Stromal cell of bone marrow (primary cell): ENCODE measurements around the gene CMTR2.

Experiments used
- DNase-seq: peaks from one replicate; pipeline ENCODE4 v3.0.0-alpha.2; 2012; ENCODE audit warnings: low read depth

Gene CMTR2

DNA sequence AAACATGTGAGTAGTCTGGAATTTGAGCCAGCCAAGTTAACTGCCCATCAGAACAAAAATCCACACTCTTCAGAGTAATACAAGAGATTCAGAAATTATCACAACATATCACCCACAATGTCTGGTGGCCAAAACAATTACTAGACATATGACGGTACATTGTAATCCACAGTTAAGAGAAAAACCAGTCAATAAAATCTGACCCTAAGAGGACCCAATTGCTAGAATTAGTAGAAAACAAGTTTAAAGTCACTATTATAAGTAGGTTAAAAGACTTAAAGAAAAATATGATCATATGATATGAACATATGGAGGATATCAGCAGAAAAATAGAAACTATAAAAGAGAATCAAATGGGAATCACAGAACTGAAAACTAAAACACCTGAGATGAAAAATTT is 15.8 kb downstream of the CMTR2 start:
- no peak for DNase-seq

DNA sequence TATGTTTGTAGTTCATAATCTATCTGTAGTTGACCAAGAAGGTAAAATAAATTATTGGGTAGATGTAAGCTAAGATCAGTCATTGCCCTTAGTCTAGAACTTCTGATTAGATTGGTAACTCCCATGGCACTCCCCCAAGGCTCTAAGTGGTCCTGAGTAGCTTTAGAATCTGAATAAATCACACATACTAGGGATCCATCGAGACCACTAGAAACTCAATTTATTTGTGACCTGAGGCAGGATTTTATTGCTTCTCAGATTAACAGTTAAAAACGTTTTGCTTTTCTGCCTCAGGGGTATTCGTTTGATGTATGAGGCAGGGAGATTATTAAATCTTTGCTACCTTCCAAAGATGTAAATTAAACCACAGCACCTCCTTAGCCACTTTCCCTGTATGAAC is 24.9 kb downstream of the CMTR2 start:
- no peak for DNase-seq

DNA sequence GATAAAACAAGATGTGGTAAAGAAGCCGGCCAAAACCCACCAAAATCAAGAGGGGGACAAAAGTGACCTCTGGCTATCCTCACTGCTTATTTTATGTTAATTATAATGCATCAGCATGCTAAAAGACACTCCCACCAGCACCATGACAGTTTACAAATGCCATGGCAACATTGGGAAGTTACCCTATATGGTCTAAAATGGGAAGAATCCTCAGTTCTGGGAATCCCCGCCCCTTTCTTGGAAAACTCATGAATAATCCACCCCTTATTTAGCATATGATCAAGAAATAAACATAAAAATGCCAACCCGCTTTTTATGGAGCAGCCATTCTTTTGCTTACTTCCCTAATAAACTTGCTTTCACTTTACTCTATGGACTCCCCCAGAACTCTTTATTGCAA is 25.6 kb downstream of the CMTR2 start:
- DNase-seq, result no peak

DNA sequence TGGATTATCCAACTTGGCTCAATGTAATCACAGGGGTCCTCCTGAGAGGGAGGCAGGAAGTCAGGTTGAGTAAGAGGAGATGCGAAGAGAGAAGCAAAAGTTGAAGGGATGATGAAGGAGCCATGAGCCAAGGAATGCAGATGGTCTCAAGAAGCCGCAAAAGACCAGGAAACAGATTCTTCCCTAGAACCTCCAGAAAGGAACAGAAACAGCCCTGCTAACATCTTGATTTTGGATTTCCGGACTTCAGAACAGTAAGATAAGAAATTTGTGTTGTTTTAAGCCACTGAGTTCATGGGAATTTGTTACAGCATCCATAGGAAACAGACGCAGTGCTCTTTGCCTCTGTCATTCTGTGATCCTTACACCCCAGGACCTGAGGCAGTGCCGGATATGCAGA is 26.8 kb downstream of the CMTR2 start:
- DNase-seq, result no peak

DNA sequence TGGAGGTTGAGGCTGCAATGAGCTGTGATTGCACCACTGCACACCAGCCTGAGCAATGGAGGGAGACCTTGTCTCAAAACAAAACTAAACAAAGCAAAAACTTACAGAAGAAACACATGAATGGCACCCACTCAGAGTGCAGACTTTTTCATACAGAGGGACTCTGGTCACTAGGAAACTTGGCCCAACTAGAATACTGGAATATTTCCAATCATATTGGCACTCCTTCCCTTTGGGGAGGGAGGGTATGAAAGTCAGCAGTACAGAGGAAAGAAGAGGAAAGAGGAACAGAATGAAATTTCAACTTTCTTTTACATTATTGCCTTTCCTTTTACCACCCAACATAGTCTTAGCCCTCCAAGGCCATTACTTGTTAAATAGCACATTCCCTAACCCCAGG is 28.2 kb downstream of the CMTR2 start:
- DNase-seq, result no peak

DNA sequence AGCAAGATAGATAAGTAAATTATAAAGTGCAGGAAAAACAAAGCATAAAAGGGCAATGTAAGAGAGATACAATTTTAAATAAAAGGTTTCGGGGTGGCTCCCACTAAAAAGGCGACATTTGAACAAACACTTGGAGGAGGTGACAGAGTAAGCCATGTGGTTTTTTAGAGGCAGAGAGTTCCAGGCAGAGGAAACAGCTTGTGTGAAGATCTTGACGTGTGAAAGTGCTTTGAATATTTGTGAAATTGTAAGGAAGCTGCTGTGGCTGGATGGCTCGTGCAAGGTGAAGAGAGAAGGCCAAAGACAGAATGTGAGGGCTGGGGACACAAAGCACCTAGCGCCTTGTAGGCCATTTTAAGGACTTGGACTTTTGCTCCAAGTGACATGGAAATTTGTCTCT is 30.1 kb downstream of the CMTR2 start:
- no peak for DNase-seq

DNA sequence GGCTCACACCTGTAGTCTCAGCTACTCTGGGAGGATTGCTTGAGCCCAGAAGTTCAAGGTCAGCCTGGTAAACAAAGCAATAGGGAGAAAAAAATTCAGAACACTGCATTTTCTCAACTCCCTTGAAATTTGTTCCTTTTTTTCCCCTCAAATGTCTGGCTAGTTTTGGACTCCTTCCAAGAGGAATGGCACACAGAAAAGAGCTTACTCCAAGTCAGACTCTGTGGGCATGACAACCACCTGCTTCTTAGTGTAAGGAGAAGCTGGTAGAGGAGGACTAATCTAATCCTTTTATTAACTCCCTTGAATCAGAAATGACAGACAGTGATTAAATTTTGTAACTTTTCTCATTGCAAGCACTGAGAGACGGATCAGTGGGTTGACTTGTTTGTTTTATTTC is 30.8 kb downstream of the CMTR2 start:
- DNase-seq, result no peak

DNA sequence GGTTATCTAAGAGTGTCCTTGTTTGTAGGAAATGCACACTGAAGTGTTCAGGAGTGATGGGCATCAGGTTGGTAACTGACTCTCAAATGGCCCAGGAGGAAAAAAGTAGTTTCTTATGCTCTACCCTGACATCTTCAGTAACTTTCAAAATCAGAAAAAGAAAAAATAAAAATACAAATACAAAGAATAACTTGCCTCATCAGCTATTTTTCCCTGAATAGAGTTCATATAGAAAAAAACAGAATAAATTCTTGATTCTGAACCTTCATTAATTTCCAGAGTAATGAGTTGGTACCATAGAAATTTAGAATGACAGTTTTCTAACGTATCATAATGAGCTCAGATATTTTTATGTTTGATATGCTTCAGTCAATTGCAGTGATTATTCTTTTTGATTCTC is 31.4 kb downstream of the CMTR2 start:
- DNase-seq, result no peak

DNA sequence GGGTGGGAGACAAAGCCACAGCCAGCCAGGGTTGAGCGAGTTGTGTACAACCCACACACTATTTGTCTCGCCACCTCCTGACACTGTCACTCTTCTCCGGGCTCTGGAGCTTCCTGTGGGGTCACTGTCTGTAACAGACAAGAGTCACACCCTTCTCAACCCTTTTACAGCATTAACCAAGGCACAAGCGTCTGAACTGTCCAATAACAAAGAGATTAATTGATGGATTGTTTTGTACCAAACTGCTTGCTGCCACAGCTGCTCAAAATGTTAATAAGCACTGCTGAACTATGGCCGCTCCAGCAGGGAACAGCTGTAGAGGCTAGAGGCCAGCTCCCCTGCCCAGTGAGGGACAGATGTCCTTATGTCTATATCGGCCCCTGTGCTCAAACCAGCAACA is 33.5 kb downstream of the CMTR2 start:
- DNase-seq, result no peak

DNA sequence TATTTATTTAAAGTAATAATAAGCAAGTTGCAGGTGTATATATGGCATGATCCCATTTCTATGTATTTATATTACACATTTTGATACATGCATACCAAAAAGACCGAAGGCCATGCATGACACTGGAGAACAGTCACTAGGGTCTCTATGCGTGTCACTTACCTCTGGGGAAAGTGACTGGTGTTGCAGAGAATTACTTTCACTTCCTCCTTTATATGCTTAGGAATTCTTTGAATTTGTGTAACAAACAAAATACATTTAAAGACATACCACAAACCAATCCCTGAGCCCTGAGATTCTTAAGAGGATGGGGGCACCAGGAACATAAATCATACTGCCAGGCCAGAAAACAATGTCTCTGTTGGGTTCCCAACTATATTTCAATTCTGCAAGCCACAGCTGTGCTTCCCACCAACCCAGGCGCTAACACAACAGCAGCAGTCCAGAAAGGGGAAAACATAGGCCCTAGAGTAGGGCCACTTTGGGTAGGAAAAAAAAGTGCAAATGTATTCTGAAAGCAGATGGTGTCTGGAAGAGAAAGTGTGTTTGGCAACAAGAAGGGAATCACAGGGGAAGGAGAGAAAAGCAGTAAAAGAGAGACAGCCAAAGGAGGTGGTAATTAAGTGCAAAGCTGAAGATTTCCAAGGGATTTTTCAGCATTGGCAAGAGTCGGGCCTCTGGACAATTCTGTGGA is 34.2 kb downstream of the CMTR2 start:
- DNase-seq, result no peak

DNA sequence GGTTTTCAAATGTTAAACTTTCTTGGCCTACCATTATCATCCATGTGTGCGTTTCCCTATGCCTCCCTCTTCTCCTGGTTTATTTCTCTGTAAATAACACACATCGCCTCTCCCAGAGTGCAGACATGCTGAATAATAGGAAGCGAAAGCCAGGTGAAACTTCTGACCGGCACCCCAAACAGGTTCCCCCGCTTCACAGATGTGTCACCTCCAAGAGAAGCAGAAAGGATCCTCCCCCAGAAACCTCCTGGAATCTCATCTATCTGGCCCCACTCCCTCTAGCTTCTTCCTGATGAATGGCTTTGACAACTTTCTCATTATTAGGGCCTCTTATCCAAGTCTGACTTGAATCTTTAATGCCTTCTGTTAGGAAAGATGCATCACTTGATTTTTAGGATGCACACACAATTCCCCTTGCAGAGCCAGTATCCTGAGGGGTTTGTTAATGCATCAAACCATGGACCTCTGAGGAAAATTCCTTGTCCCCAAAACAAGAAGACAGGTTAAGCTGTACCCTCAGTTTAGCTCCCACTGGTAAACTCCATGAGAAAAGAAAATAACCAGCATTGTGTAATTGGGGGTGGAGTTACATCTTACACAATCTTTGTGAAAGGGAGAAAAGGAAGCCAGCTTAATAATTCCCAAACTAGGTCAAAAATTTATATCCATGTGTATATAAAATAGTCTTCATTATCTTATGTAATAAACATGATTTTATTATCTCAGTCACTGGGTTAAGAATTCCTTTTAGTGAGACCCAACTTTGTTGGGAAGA is 38.6 kb downstream of the CMTR2 start:
- no peak for DNase-seq

DNA sequence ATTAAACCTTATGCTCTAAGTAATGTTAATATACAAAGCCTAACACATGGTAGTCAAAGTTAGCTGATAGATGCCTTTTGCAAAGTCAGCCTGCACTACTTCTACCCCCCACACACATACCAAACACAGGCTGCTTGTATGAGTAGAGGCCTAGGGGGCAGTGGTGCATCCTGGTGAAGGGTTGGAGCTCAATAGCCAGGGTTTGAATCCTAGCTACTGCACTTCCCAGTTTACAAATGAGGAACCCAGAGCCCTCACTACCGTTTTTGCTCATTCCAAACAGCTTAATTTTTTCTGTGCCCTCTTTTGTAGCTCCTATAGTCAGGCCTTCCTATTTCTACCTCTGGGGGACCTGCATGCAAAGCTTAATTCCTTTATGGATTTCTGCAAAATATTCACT is 39.8 kb downstream of the CMTR2 start:
- no peak for DNase-seq

DNA sequence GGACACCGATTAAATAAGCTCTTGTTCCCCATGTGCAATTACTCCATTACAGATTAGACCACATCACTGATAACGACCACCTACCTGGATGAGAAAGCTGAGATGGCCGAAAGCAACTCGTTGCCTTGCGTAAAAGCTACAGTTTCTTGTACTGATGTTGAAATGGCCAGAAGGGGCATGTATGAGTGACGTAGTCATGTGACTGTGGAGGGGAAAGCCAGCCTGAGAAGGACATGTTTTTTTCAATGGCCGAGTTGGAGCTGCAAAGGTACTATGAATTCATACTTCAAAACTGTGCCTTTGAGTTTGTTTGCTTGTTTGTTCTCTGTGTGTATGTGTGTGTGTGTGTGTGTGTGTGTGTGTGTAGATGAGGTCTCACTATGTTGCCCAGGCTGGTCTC is 41.7 kb downstream of the CMTR2 start:
- DNase-seq, result no peak

DNA sequence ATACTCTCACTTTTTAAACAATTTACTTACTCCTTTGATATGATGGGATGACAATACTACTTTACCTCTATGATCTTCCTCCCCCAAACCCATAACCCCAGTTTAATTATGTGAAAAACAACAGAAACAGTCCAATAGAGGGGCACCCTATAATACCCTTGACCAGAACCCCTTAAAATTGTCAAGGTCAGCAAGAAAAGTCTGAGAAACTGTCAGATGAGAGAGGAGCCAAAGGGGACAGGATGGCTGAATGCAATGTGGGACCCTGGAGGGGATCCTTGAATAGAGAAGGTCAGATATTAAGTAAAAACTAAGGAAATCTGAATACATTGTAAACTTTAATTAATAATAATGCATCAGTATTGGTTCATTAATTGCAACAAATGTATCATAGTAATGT is 42.9 kb downstream of the CMTR2 start:
- no peak for DNase-seq

DNA sequence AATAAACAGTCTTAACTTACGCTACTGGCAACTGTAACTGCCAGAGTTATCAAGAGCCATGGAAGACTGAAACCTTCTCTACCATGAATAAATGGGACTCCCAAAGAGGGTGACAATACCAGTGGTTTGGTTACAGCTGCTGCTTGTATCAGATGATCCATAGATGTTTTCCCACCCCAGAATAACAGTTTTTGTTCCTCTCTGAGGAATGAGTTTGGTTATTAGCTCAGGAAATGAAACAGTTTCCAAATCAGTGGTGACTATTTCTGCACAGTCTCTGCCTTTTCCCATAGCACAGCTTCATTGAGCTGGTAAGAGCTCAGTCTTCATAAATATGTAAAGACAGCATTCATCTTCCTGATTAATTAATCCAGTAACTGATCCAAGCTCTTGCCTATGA is 44.7 kb downstream of the CMTR2 start:
- DNase-seq, result no peak

DNA sequence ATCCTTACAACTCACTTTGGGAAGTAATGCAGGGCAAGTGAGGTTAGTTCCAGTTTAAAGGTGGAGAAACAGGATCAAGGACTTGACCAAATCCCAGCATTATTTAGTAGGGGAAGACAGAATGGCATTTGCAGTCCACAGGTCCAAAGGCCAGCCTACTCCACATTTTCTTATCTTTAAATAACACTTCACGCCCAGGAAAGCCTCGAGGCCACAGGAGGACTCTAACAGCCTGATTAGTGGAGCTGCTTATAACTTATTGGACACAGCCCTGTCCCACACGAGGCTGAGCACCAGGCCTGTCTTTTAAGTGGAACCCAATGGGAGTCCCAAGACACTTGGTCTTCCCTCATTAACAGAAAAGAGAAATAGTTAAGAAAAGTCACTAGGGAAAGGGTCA is 46.6 kb downstream of the CMTR2 start:
- DNase-seq, result no peak

DNA sequence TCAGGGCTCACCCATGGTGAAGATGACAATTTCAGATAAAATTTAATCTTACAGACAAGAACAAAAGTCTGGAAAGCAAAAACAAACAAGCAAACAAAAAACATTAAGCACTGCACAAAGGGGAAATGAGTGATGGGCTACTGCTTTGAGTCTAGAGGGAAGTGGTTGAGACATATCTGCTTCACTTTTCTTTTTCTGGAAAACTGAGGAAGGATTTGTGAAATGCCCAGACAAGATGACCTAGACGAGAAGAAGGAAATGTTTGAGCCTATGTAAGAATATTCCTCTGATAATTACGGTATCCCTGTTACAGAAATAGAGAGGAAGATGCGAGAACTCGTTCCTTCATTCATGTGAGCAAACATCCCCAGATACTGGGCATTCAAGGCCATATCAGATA is 47.2 kb downstream of the CMTR2 start:
- no peak for DNase-seq
